K562 (cell line): ENCODE data around the gene ABCC5. TPM values are rescaled to one million over a fixed set of nuclear protein-coding genes. Genes with fewer than 3 reads are reported as not detected.

Source experiments
- CGGBP1 ChIP-seq: fragments of 250-450 bp; sonication (Bioruptor Pico); IDR thresholded peaks from 2 replicates; pipeline ENCODE4 v1.9.0; 2021; ENCODE audit warnings: mild to moderate bottlenecking
- PREB ChIP-seq: sonication (generic); formaldehyde crosslinking; IDR thresholded peaks from 2 replicates; pipeline ENCODE4 v1.8.1; 2023; ENCODE audit warnings: mild to moderate bottlenecking, missing genetic modification reagents
- STAG1 ChIP-seq: sonication (generic); formaldehyde crosslinking; IDR thresholded peaks from 2 replicates; pipeline ENCODE4 v1.5.0; 2020; ENCODE audit warnings: missing genetic modification reagents, borderline replicate concordance
- STAT6 ChIP-seq: sonication (generic); formaldehyde crosslinking; IDR thresholded peaks from 2 replicates; pipeline ENCODE4 v1.8.1; 2023; ENCODE audit warnings: mild to moderate bottlenecking, missing genetic modification reagents
- TAF9B ChIP-seq: fragments of 450-650 bp; IDR thresholded peaks from 2 replicates; pipeline ENCODE4 v1.6.1; 2018; ENCODE audit warnings: mild to moderate bottlenecking; ENCODE audit not compliant: partially characterized antibody
- THRB ChIP-seq: fragments of 450-650 bp; formaldehyde crosslinking; conservative IDR thresholded peaks from 2 replicates; pipeline ENCODE4 v1.4.0; 2022; ENCODE audit warnings: mild to moderate bottlenecking, missing genetic modification characterization
- ZBTB8A ChIP-seq: fragments of 450-650 bp; IDR thresholded peaks from 2 replicates; pipeline ENCODE4 v1.6.1; 2018; ENCODE audit warnings: mild to moderate bottlenecking, moderate library complexity; ENCODE audit not compliant: partially characterized antibody
- ZFP36 ChIP-seq: fragments of 150-350 bp; IDR thresholded peaks from 2 replicates; pipeline ENCODE4 v1.6.1; 2018; ENCODE audit warnings: low read length, low read depth; ENCODE audit not compliant: partially characterized antibody
- ZKSCAN8 ChIP-seq: fragments of 200-800 bp; sonication (Bioruptor generic); IDR thresholded peaks from 2 replicates; pipeline ENCODE4 v1.6.1; 2016; ENCODE audit warnings: missing genetic modification characterization, missing compliant biosample characterization
- ZNF12 ChIP-seq: sonication (generic); formaldehyde crosslinking; IDR thresholded peaks from 2 replicates; pipeline ENCODE4 v1.4.0; 2020; ENCODE audit warnings: mild to moderate bottlenecking, missing genetic modification reagents
- polyA plus RNA-seq, 8 experiments: library from polyadenylated mRNA; depleted of rRNA in 4 of 8; stranded (reverse) in 5 of 8; unstranded in 3 of 8; fragments of >200 nt; fragmentation: Nextera tagmentation in 2 of 8; fragmentation: Illumina TruSeq in 1 of 8; extraction: Ambion mirVana in 2 of 8; extraction: Trizol in 1 of 8; gene quantifications; 2 replicates each; pipeline versions ENCODE4 v1.2.1 to v1.2.3, GENCODE V29; 2011 to 2014; ENCODE audit warnings: inconsistent platforms in 1 of 8, missing spikeins in 1 of 8
- total RNA-seq, 7 experiments: library from RNA; depleted of rRNA in 6 of 7; stranded (reverse); fragments of >200 nt in 6 of 7; fragmentation: Illumina TruSeq in 2 of 7; extraction: Trizol in 2 of 7; gene quantifications; 2 replicates each; pipeline versions ENCODE4 v1.2.1 to v1.2.3, GENCODE V29; 2011 to 2021; ENCODE audit warnings: low replicate concordance in 1 of 7

Gene ABCC5
- total and polyA plus RNA-seq, 9 of the 15 experiments (the other 6 are each of a cell fraction or from before 2014, with no cell fraction given) = 22.0 to 53.0 (median 41.9) TPM

- TF ChIP-seq STAT6 (CRISPR knock-in tag) (no peak), THRB (CRISPR knock-in tag) (no peak), ZFP36 (no peak), PREB (CRISPR knock-in tag) (no peak), STAG1 (CRISPR knock-in tag) (no peak), CGGBP1 (CRISPR knock-in tag) (no peak), TAF9B (no peak), ZKSCAN8 (CRISPR knock-in tag) (no peak), ZNF12 (no peak), ZBTB8A (no peak)
- TF ChIP-seq, all 486 proteins: peak for 0
These were observed 104.1 kb downstream of the ABCC5 start (continued) for GRCh38 chr3:183913580-183913920.
